ENCODE results near the gene HLA-DPB1.

- TF ChIP-seq CTCF (IDR thresholded peaks at IDR 0.05) (no peak), POLR2AphosphoS5 (IDR thresholded peaks at IDR 0.05) (no peak)
Measured at GRCh38 chr6:33116841-33117711, 41.3 kb downstream of the HLA-DPB1 start.
